PC-3 (cell line): ENCODE measurements around the gene IST1. TPM values are rescaled to one million over a fixed set of nuclear protein-coding genes. Genes with fewer than 3 reads are reported as not detected.

ENCODE experiments used
- ATAC-seq: fragments of 200-7000 bp; cut with Tn5 transposase; 2 replicates; pipeline ENCODE4 v1.9.1; 2020; ENCODE audit warnings: mild to moderate bottlenecking, moderate library complexity
- BruUV-seq: library from RNA; stranded (reverse); fragments of 400-500 nt; replicated peaks from 2 replicates; lab custom pipeline; 2021; lab: Mats Ljungman, UMichigan
- CTCF ChIA-PET: fragments of 300-600 bp; sonication (Branson Sonifier 250); formaldehyde crosslinking; loops from one replicate; lab custom pipeline; 2022; ENCODE audit warnings: antibody characterized with exemption; lab: Charles Lee
- POLR2A ChIA-PET: fragments of 300-600 bp; sonication (Branson Sonifier 250); formaldehyde crosslinking; loops from one replicate; lab custom pipeline; 2022; ENCODE audit warnings: antibody characterized with exemption; ENCODE audit not compliant: unreplicated experiment; lab: Charles Lee
- DNase-seq: peaks from one replicate; pipeline ENCODE4 v3.0.0-alpha.2; 2015
- H2AFZ ChIP-seq: fragments of 300-600 bp; sonication (generic); 2 replicates; pipeline ENCODE4 v1.6.0; 2016; ENCODE audit warnings: antibody characterized with exemption, low read length
- H3F3A ChIP-seq: fragments of 300-600 bp; sonication (generic); one replicate; pipeline ENCODE4 v1.6.0; 2017; ENCODE audit warnings: antibody characterized with exemption, low read length, control low read depth, mild to moderate bottlenecking; ENCODE audit not compliant: unreplicated experiment
- H3K27ac ChIP-seq: fragments of 300-600 bp; sonication (generic); 2 replicates; pipeline ENCODE4 v1.5.1; 2016; ENCODE audit warnings: mild to moderate bottlenecking, low read length
- H3K27me3 ChIP-seq: fragments of 300-600 bp; sonication (generic); 2 replicates; pipeline ENCODE4 v1.6.1; 2016; ENCODE audit warnings: low read length, mixed read lengths
- H3K36me3 ChIP-seq: fragments of 300-600 bp; sonication (generic); 2 replicates; pipeline ENCODE4 v1.6.1; 2016; ENCODE audit warnings: low read depth, mixed run types, low read length, mixed read lengths
- H3K4me1 ChIP-seq: fragments of 300-600 bp; sonication (generic); 2 replicates; pipeline ENCODE4 v1.5.1; 2016; ENCODE audit warnings: low read length; ENCODE audit not compliant: insufficient read depth
- H3K4me2 ChIP-seq: fragments of 300-600 bp; sonication (generic); 2 replicates; pipeline ENCODE4 v1.6.0; 2016; ENCODE audit warnings: low read length
- H3K4me3 ChIP-seq: fragments of 300-600 bp; sonication (generic); 2 replicates; pipeline ENCODE4 v1.5.1; 2016; ENCODE audit warnings: mild to moderate bottlenecking, low read length, mixed read lengths
- H3K79me2 ChIP-seq: fragments of 300-600 bp; sonication (generic); 2 replicates; pipeline ENCODE4 v1.6.1; 2017; ENCODE audit warnings: low read length, mixed read lengths
- H3K9ac ChIP-seq: fragments of 300-600 bp; sonication (generic); 2 replicates; pipeline ENCODE4 v1.6.0; 2016; ENCODE audit warnings: mild to moderate bottlenecking, low read length
- H3K9me2 ChIP-seq: fragments of 300-600 bp; sonication (generic); replicated peaks from 2 replicates; pipeline ENCODE4 v1.6.1; 2016; ENCODE audit warnings: mixed run types, low read length, mixed read lengths
- H3K9me3 ChIP-seq: fragments of 300-600 bp; sonication (generic); 2 replicates; pipeline ENCODE4 v1.6.1; 2016; ENCODE audit warnings: low read length, mixed read lengths
- H4K20me1 ChIP-seq: fragments of 300-600 bp; sonication (generic); 2 replicates; pipeline ENCODE4 v1.6.1; 2016; ENCODE audit warnings: low read length, mixed read lengths
- EZH2 ChIP-seq: fragments of 300-600 bp; sonication (generic); IDR thresholded peaks from one replicate; pipeline ENCODE4 v1.6.1; 2017; ENCODE audit warnings: antibody characterized with exemption, mild to moderate bottlenecking, low read length; ENCODE audit not compliant: unreplicated experiment
- EZH2phosphoT487 ChIP-seq: fragments of 300-600 bp; sonication (generic); IDR thresholded peaks from 2 replicates; pipeline ENCODE4 v1.6.1; 2018; ENCODE audit warnings: mild to moderate bottlenecking, antibody characterized with exemption, low read length, borderline replicate concordance
- intact Hi-C: fragments of 100-400 bp; cut with micrococcal nuclease; formaldehyde crosslinking; loops from 2 replicates; pipeline ENCODE4 v1.9.0; 2023
- total RNA-seq: library from RNA; depleted of rRNA; stranded (reverse); fragments of >200 nt; gene quantifications from 2 replicates; pipeline ENCODE4 v1.2.3, GENCODE V29; 2014
- TF ChIP-seq, protein P1 (sequence below): fragments of 300-600 bp; sonication (generic); conservative IDR thresholded peaks from 2 replicates; pipeline ENCODE4 v1.5.1; 2017; ENCODE audit warnings: antibody characterized with exemption, low read depth, mild to moderate bottlenecking, low read length

IST1 gene
- total RNA-seq, 1 experiment from 2014 or later = 86.4 TPM

DNA sequence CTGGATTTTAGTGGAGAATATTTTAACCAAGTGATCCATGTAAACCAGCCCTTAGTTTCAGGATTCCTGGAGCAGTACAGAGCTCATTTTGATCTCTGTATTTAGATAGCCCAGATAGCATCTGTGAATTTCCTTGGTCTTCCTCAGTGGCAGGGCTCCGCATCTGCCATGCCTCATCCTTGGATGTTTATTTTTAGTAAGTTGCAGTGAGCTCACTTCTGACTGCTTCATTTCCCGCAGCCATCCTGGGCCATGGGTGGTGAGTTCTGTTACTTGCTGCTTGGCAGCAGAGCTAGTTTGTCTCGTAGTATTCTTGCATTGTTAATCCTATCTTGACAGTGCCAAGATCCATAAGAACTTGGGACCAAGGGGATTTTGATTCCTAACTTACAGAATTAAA lies 33.7 kb downstream of the IST1 start:
- Histone ChIP-seq H3K27ac (no peak overlapping the region), H3K9me2 (no peaks in the 10 kb centered on the region), H3K79me2 (peaks cover 26% of the 10 kb centered on the region), H3K4me1 (peaks cover 25% of the 10 kb centered on the region), H3K4me3 (no peak overlapping the region), H3K27me3 (no peaks in the 10 kb centered on the region), H3K9ac (no peak overlapping the region), H3K36me3 (peaks cover 43% of the 10 kb centered on the region), H3F3A (no peaks in the 10 kb centered on the region), H3K9me3 (no peaks in the 10 kb centered on the region), H2AFZ (no peak overlapping the region), H3K4me2 (no peak overlapping the region), H4K20me1 (peaks cover 24% of the 10 kb centered on the region; the same call in 1 of the 2 replicates)
- CTCF ChIA-PET = no interaction called here
- BruUV-seq = no TSS peak
- TF ChIP-seq EZH2 (no peak), EZH2phosphoT487 (no peak)
- TF ChIP-seq, protein P1, sequence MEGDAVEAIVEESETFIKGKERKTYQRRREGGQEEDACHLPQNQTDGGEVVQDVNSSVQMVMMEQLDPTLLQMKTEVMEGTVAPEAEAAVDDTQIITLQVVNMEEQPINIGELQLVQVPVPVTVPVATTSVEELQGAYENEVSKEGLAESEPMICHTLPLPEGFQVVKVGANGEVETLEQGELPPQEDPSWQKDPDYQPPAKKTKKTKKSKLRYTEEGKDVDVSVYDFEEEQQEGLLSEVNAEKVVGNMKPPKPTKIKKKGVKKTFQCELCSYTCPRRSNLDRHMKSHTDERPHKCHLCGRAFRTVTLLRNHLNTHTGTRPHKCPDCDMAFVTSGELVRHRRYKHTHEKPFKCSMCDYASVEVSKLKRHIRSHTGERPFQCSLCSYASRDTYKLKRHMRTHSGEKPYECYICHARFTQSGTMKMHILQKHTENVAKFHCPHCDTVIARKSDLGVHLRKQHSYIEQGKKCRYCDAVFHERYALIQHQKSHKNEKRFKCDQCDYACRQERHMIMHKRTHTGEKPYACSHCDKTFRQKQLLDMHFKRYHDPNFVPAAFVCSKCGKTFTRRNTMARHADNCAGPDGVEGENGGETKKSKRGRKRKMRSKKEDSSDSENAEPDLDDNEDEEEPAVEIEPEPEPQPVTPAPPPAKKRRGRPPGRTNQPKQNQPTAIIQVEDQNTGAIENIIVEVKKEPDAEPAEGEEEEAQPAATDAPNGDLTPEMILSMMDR = no peak
- intact Hi-C loops = no loop called here
- DNase-seq (no peak), ATAC-seq (no peak)
- POLR2A ChIA-PET = no interaction called here

DNA sequence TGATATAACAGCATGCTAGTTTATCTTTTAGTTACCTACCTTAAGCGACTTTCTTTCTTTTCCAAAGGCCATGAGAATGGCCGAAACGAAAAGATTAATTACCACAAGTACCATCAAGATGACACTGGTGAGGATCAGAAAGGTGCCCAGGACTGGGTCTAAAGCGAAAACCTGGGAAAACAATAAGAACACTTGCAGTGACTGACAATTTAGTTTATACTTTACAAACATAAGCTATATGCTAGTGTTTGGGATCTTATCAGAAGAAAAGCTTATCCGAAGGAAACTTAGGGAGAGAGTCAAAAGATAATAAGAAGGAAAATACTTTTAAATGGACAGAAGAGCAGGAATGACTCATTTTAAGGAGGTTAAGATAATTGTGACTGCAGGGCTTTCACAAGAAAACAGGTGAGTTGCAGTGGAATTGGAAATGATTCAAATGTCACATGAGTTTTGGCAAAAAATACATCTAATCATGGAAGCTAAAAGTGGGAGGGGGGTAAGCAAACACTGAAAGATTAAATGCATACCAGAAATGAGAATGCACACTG lies 34.8 kb downstream of the IST1 start:
- intact Hi-C loops = no loop called here
- Histone ChIP-seq H3K27ac (no peak overlapping the region), H2AFZ (no peak overlapping the region), H3K4me3 (no peak overlapping the region), H3K36me3 (peaks cover 39% of the 10 kb centered on the region), H3K9me2 (no peaks in the 10 kb centered on the region), H3K4me2 (no peak overlapping the region), H3K9me3 (no peaks in the 10 kb centered on the region), H3K9ac (no peak overlapping the region), H3K4me1 (peaks cover 22% of the 10 kb centered on the region), H4K20me1 (peaks cover 24% of the 10 kb centered on the region; the same call in 1 of the 2 replicates), H3F3A (no peaks in the 10 kb centered on the region), H3K79me2 (peaks cover 26% of the 10 kb centered on the region), H3K27me3 (no peaks in the 10 kb centered on the region)
- ATAC-seq (no peak), DNase-seq (peak; percentile 18)
- ChIA-PET CTCF (no interaction called here), POLR2A (no interaction called here)
- BruUV-seq = no TSS peak
- TF ChIP-seq EZH2phosphoT487 (no peak), EZH2 (no peak)
- TF ChIP-seq, protein P1 = no peak

DNA sequence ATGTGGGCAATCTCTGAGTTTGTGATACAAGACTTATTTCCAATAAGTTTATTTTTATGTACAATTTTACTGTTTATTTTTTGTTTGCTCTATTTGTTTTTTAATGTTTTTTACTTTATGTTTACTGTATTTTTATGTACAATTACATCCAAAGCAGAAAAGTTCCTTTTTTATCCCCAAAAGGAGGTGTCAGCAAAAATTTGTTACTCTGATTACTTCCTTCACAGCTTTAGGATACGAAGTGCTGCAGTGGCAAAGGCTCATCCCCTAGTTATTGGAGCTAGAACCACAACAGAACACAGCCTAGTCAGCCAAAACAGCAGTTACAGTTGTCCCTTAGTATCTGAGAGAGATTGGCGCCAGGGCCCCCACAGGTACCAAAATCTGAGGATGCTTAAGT lies 35.7 kb downstream of the IST1 start:
- ChIA-PET POLR2A (no interaction called here), CTCF (no interaction called here)
- H3K9me2 ChIP-seq = no peaks in the 10 kb centered on the region
- no peak overlapping the region for H2AFZ ChIP-seq
- no peak for TF ChIP-seq EZH2phosphoT487
- TF ChIP-seq, protein P1 = no peak
- no peak for TF ChIP-seq EZH2
- H3K27ac ChIP-seq = no peak overlapping the region
- intact Hi-C loops = no loop called here
- DNase-seq = no peak
- H3K27me3 ChIP-seq = no peaks in the 10 kb centered on the region
- H3K9ac ChIP-seq = no peak overlapping the region
- peaks cover 22% of the 10 kb centered on the region for H3K4me1 ChIP-seq
- H3F3A ChIP-seq = no peaks in the 10 kb centered on the region
- H4K20me1 ChIP-seq = peaks cover 24% of the 10 kb centered on the region; the same call in 1 of the 2 replicates
- H3K79me2 ChIP-seq = peaks cover 26% of the 10 kb centered on the region
- no TSS peak for BruUV-seq
- no peak for ATAC-seq
- H3K4me3 ChIP-seq = no peak overlapping the region
- H3K9me3 ChIP-seq = no peaks in the 10 kb centered on the region
- no peak overlapping the region for H3K4me2 ChIP-seq
- H3K36me3 ChIP-seq = peaks cover 39% of the 10 kb centered on the region
